ENCODE data around the gene CACNA1C.

CACNA1C gene

GRCh38 chr12:2260441-2260840, 207.7 kb downstream of the CACNA1C start:
- CTCF ChIA-PET = interaction anchor here (1.0 kb wide), 1 partner anchor 30 kb away, joined by 3 read pairs; no protein-coding TSS in a partner anchor
- no peak for DNase-seq
- Mint-ChIP-seq H3K27me3 (peaks cover 16% of the 10 kb centered on the region), H3K9me3 (peaks cover 5% of the 10 kb centered on the region), H3K27ac (no peak overlapping the region), H3K4me1 (peaks cover 3% of the 10 kb centered on the region), H3K36me3 (no peaks in the 10 kb centered on the region), H3K4me3 (no peak overlapping the region)

GRCh38 chr12:2261708-2262107, 208.9 kb downstream of the CACNA1C start:
- no peak for DNase-seq
- CTCF ChIA-PET = no interaction called here
- Mint-ChIP-seq H3K27me3 (peaks cover 16% of the 10 kb centered on the region), H3K36me3 (no peaks in the 10 kb centered on the region), H3K27ac (no peak overlapping the region), H3K9me3 (no peaks in the 10 kb centered on the region), H3K4me3 (no peak overlapping the region), H3K4me1 (peaks cover 3% of the 10 kb centered on the region)

GRCh38 chr12:2262449-2262848, 209.7 kb downstream of the CACNA1C start:
- no peak overlapping the region for H3K27ac Mint-ChIP-seq
- no peak overlapping the region for H3K4me3 Mint-ChIP-seq
- H3K9me3 Mint-ChIP-seq = no peaks in the 10 kb centered on the region
- CTCF ChIA-PET = no interaction called here
- DNase-seq = no peak
- no peaks in the 10 kb centered on the region for H3K36me3 Mint-ChIP-seq
- peaks cover 11% of the 10 kb centered on the region for H3K27me3 Mint-ChIP-seq
- H3K4me1 Mint-ChIP-seq = peaks cover 3% of the 10 kb centered on the region

- H3K9me3 Mint-ChIP-seq = no peaks in the 10 kb centered on the region
- no peak overlapping the region for H3K27ac Mint-ChIP-seq
- H3K4me1 Mint-ChIP-seq = peaks cover 3% of the 10 kb centered on the region
- no peak for DNase-seq
- H3K4me3 Mint-ChIP-seq = no peak overlapping the region
- peaks cover 9% of the 10 kb centered on the region for H3K27me3 Mint-ChIP-seq
- H3K36me3 Mint-ChIP-seq = no peaks in the 10 kb centered on the region
- CTCF ChIA-PET = no interaction called here
Measured at GRCh38 chr12:2263901-2264300, 211.1 kb downstream of the CACNA1C start.

GRCh38 chr12:2264651-2265232, 212.0 kb downstream of the CACNA1C start:
- no peak for DNase-seq
- Mint-ChIP-seq H3K4me1 (no peaks in the 10 kb centered on the region), H3K27ac (peak overlapping the region; percentile 7), H3K9me3 (no peaks in the 10 kb centered on the region), H3K4me3 (no peak overlapping the region), H3K27me3 (peaks cover 3% of the 10 kb centered on the region), H3K36me3 (no peaks in the 10 kb centered on the region)
- CTCF ChIA-PET = no interaction called here

GRCh38 chr12:2265461-2266167, 212.8 kb downstream of the CACNA1C start:
- H3K36me3 Mint-ChIP-seq = no peaks in the 10 kb centered on the region
- H3K27ac Mint-ChIP-seq = no peak overlapping the region
- no peaks in the 10 kb centered on the region for H3K9me3 Mint-ChIP-seq
- CTCF ChIA-PET = no interaction called here
- no peak overlapping the region for H3K4me3 Mint-ChIP-seq
- no peaks in the 10 kb centered on the region for H3K27me3 Mint-ChIP-seq
- no peaks in the 10 kb centered on the region for H3K4me1 Mint-ChIP-seq
- no peak for DNase-seq

GRCh38 chr12:2266666-2267620, 214.2 kb downstream of the CACNA1C start:
- Mint-ChIP-seq H3K36me3 (no peaks in the 10 kb centered on the region), H3K27me3 (no peaks in the 10 kb centered on the region), H3K9me3 (no peaks in the 10 kb centered on the region), H3K4me1 (no peaks in the 10 kb centered on the region), H3K27ac (no peak overlapping the region), H3K4me3 (no peak overlapping the region)
- CTCF ChIA-PET = interaction anchor here (1.2 kb wide), 1 partner anchor 8 kb away, joined by 3 read pairs; no protein-coding TSS in a partner anchor
- no peak for DNase-seq

GRCh38 chr12:2267703-2268470, 215.1 kb downstream of the CACNA1C start:
- H3K9me3 Mint-ChIP-seq = no peaks in the 10 kb centered on the region
- no peak for DNase-seq
- CTCF ChIA-PET = interaction anchor here (1.2 kb wide), 1 partner anchor 9 kb away, joined by 3 read pairs; no protein-coding TSS in a partner anchor
- no peak overlapping the region for H3K4me3 Mint-ChIP-seq
- no peaks in the 10 kb centered on the region for H3K27me3 Mint-ChIP-seq
- no peaks in the 10 kb centered on the region for H3K36me3 Mint-ChIP-seq
- no peaks in the 10 kb centered on the region for H3K4me1 Mint-ChIP-seq
- H3K27ac Mint-ChIP-seq = no peak overlapping the region

GRCh38 chr12:2268471-2269286, 215.9 kb downstream of the CACNA1C start:
- Mint-ChIP-seq H3K4me1 (no peaks in the 10 kb centered on the region), H3K4me3 (no peak overlapping the region), H3K36me3 (no peaks in the 10 kb centered on the region), H3K27me3 (no peaks in the 10 kb centered on the region), H3K27ac (no peak overlapping the region), H3K9me3 (no peaks in the 10 kb centered on the region)
- no peak for DNase-seq
- CTCF ChIA-PET = interaction anchor here (1.2 kb wide), 1 partner anchor 10 kb away, joined by 3 read pairs; no protein-coding TSS in a partner anchor

GRCh38 chr12:2270846-2271245, 218.1 kb downstream of the CACNA1C start:
- Mint-ChIP-seq H3K4me1 (no peaks in the 10 kb centered on the region), H3K27me3 (no peaks in the 10 kb centered on the region), H3K9me3 (no peaks in the 10 kb centered on the region), H3K27ac (no peak overlapping the region), H3K36me3 (no peaks in the 10 kb centered on the region), H3K4me3 (no peak overlapping the region)
- CTCF ChIA-PET = no interaction called here
- DNase-seq = no peak

- no peak overlapping the region for H3K4me3 Mint-ChIP-seq
- H3K36me3 Mint-ChIP-seq = no peaks in the 10 kb centered on the region
- CTCF ChIA-PET = no interaction called here
- H3K4me1 Mint-ChIP-seq = no peaks in the 10 kb centered on the region
- H3K27ac Mint-ChIP-seq = no peak overlapping the region
- H3K9me3 Mint-ChIP-seq = no peaks in the 10 kb centered on the region
- DNase-seq = no peak
- no peaks in the 10 kb centered on the region for H3K27me3 Mint-ChIP-seq
Measured at GRCh38 chr12:2271961-2272360, 219.2 kb downstream of the CACNA1C start.

- no peak overlapping the region for H3K27ac Mint-ChIP-seq
- H3K36me3 Mint-ChIP-seq = no peaks in the 10 kb centered on the region
- CTCF ChIA-PET = no interaction called here
- no peaks in the 10 kb centered on the region for H3K27me3 Mint-ChIP-seq
- DNase-seq = no peak
- H3K4me3 Mint-ChIP-seq = no peak overlapping the region
- no peaks in the 10 kb centered on the region for H3K9me3 Mint-ChIP-seq
- H3K4me1 Mint-ChIP-seq = no peaks in the 10 kb centered on the region
Measured at GRCh38 chr12:2273288-2273687, 220.5 kb downstream of the CACNA1C start.

- CTCF ChIA-PET = no interaction called here
Measured at GRCh38 chr12:2273751-2274150, 221.0 kb downstream of the CACNA1C start.

More at GRCh38 chr12:2273751-2274150, 221.0 kb downstream of the CACNA1C start:
- Mint-ChIP-seq H3K9me3 (no peaks in the 10 kb centered on the region), H3K4me3 (no peak overlapping the region), H3K27me3 (no peaks in the 10 kb centered on the region), H3K4me1 (no peaks in the 10 kb centered on the region), H3K36me3 (no peaks in the 10 kb centered on the region), H3K27ac (no peak overlapping the region)
- no peak for DNase-seq
